Endothelial cell (in vitro differentiated cells): ENCODE results near the gene SLC31A1. TPM values are rescaled to one million over a fixed set of nuclear protein-coding genes. Genes with fewer than 3 reads are reported as not detected.
A peak's percentile ranks its signal among the peaks of the same experiment; 100 is the strongest.

Source experiments
- DNase-seq: peaks from one replicate; pipeline ENCODE4 v3.0.0; 2021; ENCODE audit warnings: low spot score
- H3K27ac Mint-ChIP-seq: one replicate; pipeline ENCODE4 v1.8.0; 2021; ENCODE audit warnings: mixed read lengths, inconsistent platforms; ENCODE audit not compliant: unreplicated experiment
- H3K27me3 Mint-ChIP-seq: one replicate; pipeline ENCODE4 v1.8.0; 2021; ENCODE audit warnings: mild to moderate bottlenecking, moderate library complexity, mixed read lengths, inconsistent platforms; ENCODE audit not compliant: unreplicated experiment
- H3K36me3 Mint-ChIP-seq: one replicate; pipeline ENCODE4 v1.8.0; 2021; ENCODE audit warnings: mild to moderate bottlenecking, low read depth, mixed read lengths, inconsistent platforms; ENCODE audit not compliant: unreplicated experiment
- H3K4me1 Mint-ChIP-seq: one replicate; pipeline ENCODE4 v1.8.0; 2021; ENCODE audit warnings: mild to moderate bottlenecking, mixed read lengths, inconsistent platforms; ENCODE audit not compliant: unreplicated experiment
- H3K4me3 Mint-ChIP-seq: one replicate; pipeline ENCODE4 v1.8.0; 2021; ENCODE audit warnings: mild to moderate bottlenecking, mixed read lengths, inconsistent platforms; ENCODE audit not compliant: unreplicated experiment
- H3K9me3 Mint-ChIP-seq: one replicate; pipeline ENCODE4 v1.8.0; 2021; ENCODE audit warnings: mixed read lengths, inconsistent platforms; ENCODE audit not compliant: unreplicated experiment
- total RNA-seq: library from RNA; stranded (reverse); fragmentation: NEBNext Ultra II Directional; extraction: Animal tissue kit (Norgen Biotek cat#: 25700); gene quantifications from one replicate; pipeline ENCODE4 v1.2.1, GENCODE V29; 2021; ENCODE audit not compliant: unreplicated experiment
- TF ChIP-seq, protein P1 (sequence below): fragments of 200-600 bp; sonication (generic); IDR thresholded peaks from one replicate; pipeline ENCODE4 v1.5.0; 2021; ENCODE audit warnings: antibody characterized with exemption; ENCODE audit not compliant: unreplicated experiment

Gene SLC31A1
- total RNA-seq, 1 donor from 2014 or later, result 23.2 TPM

DNA sequence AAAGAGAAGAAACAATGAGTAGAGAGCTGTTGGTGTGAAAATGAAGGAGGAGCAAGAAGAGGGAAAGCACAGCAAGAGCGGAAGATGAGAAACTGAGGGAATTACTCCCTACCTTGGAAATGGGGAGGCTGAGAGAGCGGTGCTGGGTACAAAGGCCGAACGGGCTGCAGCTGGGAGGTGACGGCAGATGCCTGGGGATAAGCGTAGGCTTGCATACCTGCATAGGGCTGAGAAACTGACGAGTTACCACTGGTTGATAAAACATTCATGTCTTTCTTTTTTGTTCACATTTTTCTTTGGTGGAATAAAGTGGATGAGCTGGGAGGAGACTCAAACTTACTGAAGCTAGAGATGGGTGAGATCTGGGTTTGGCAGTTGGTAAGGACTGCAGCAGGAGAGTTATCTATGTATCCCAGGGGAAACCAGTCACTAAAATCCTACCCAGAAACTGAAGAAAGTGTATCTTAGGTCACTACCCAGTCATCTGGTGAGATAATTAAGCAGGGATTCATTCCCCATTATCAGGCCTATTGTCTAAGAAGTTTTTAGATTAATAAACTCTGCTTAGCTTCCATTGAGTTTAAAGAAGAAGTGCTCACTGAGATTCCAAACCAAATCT is 35.1 kb upstream of the SLC31A1 start:
- peaks cover 32% of the 10 kb centered on the region for H3K36me3 Mint-ChIP-seq
- H3K4me3 Mint-ChIP-seq, result no peak overlapping the region
- peaks cover 6% of the 10 kb centered on the region for H3K4me1 Mint-ChIP-seq
- no peaks in the 10 kb centered on the region for H3K9me3 Mint-ChIP-seq
- H3K27ac Mint-ChIP-seq, result no peak overlapping the region
- no peak for DNase-seq
- TF ChIP-seq, protein P1, sequence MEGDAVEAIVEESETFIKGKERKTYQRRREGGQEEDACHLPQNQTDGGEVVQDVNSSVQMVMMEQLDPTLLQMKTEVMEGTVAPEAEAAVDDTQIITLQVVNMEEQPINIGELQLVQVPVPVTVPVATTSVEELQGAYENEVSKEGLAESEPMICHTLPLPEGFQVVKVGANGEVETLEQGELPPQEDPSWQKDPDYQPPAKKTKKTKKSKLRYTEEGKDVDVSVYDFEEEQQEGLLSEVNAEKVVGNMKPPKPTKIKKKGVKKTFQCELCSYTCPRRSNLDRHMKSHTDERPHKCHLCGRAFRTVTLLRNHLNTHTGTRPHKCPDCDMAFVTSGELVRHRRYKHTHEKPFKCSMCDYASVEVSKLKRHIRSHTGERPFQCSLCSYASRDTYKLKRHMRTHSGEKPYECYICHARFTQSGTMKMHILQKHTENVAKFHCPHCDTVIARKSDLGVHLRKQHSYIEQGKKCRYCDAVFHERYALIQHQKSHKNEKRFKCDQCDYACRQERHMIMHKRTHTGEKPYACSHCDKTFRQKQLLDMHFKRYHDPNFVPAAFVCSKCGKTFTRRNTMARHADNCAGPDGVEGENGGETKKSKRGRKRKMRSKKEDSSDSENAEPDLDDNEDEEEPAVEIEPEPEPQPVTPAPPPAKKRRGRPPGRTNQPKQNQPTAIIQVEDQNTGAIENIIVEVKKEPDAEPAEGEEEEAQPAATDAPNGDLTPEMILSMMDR, result no peak
- H3K27me3 Mint-ChIP-seq, result no peaks in the 10 kb centered on the region

- no peak for DNase-seq
- TF ChIP-seq, protein P1, result no peak
- Mint-ChIP-seq H3K4me1 (peaks cover 6% of the 10 kb centered on the region), H3K36me3 (peaks cover 27% of the 10 kb centered on the region), H3K9me3 (no peaks in the 10 kb centered on the region), H3K27ac (peak overlapping the region; percentile 46), H3K27me3 (no peaks in the 10 kb centered on the region), H3K4me3 (no peak overlapping the region)
Observed at GRCh38 chr9:113187929-113188595, 33.3 kb upstream of the SLC31A1 start.

DNA sequence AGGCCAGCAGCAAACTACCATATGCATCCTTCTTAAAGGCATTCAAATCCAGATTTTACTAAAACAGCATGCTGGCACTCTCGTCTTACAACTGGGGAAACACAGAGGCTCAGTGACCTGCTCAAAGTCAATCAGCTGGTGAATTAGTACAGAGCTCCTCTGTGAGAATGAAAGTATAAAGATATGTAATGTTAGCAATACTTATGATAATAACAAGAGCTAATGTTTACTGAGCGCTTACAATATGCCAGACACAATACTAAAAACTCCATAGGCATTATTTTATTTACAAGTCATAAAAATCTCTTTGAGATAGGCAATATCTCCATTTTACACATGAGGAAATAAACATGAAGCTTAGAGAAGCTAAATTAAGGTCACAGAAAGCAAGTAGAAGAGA is 28.9 kb upstream of the SLC31A1 start:
- TF ChIP-seq, protein P1, result no peak
- Mint-ChIP-seq H3K27ac (no peak overlapping the region), H3K36me3 (peaks cover 18% of the 10 kb centered on the region), H3K4me1 (peaks cover 6% of the 10 kb centered on the region), H3K4me3 (no peak overlapping the region), H3K9me3 (no peaks in the 10 kb centered on the region), H3K27me3 (no peaks in the 10 kb centered on the region)
- no peak for DNase-seq

DNA sequence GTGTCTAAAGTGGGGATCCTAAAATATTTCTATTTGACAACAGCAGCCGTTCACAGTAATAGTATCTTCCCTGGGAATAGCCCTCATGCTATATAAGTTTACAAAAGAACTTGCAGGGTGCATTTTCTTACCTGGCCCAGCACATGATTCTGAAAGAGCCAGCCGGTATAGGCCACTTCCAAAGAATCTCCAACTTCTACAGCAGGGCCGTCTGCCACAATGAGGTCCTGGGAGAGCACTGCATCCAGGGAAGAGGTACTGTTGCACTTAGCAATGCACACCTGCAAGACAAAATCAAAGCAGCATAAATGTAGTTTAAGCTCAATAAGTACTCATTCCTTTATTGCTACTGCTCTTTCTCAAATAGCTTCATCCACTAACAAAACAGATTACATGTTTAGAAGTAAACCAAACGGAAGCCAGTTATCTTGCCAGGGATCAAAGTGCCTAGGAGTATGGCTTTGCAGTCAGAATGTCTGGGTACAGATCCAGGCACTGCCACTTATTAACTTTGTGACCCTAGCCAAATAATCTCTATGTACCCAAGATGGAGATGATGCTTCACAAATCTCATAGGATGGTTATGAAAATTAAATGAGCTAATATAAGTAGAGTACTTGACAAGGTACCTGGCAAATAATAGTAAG is 21.5 kb upstream of the SLC31A1 start:
- no peaks in the 10 kb centered on the region for H3K27me3 Mint-ChIP-seq
- peaks cover 29% of the 10 kb centered on the region for H3K36me3 Mint-ChIP-seq
- no peak for DNase-seq
- TF ChIP-seq, protein P1, result no peak
- no peaks in the 10 kb centered on the region for H3K4me1 Mint-ChIP-seq
- no peaks in the 10 kb centered on the region for H3K9me3 Mint-ChIP-seq
- H3K4me3 Mint-ChIP-seq, result no peak overlapping the region
- no peak overlapping the region for H3K27ac Mint-ChIP-seq

DNA sequence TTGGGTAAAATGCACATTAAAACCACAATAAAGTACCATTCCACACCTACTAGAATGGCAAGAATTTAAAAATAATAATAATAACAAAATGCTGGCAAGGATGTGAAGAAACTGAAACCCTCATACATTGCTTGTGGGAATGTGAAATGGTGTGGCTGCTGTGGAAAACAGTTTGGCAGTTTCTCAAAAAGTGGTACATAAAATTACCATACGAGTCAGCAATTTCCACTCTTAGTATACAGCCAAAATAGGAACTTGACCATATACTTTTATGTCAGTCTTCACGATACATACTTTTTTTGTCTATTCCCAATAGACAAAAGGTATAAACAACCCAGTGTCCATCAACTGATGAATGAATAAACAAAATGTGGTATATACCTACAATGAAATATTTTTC is 15.9 kb upstream of the SLC31A1 start:
- TF ChIP-seq, protein P1, result no peak
- Mint-ChIP-seq H3K27me3 (no peaks in the 10 kb centered on the region), H3K4me1 (peaks cover 6% of the 10 kb centered on the region), H3K27ac (no peak overlapping the region), H3K4me3 (no peak overlapping the region), H3K36me3 (peaks cover 25% of the 10 kb centered on the region), H3K9me3 (no peaks in the 10 kb centered on the region)
- no peak for DNase-seq
